Tibial artery (tissue), 4 donors: ENCODE results near the gene SUGP1.
A peak's percentile ranks its signal among the peaks of the same experiment; 100 is the strongest.

Source experiments
- DNase-seq, 2 donors: peaks; one replicate each; pipeline ENCODE4 v3.0.0-alpha.2; 2019
- H3K27ac ChIP-seq, 2 donors: fragments of 200-600 bp; sonication (generic) in 1 of 2; 1 replicate in 1 of 2; 2 replicates in 1 of 2; pipeline ENCODE4 v1.5.1; 2018 to 2019; ENCODE audit warnings: mild to moderate bottlenecking in 1 of 2
- H3K27me3 ChIP-seq, 2 donors: fragments of 200-600 bp; sonication (generic) in 1 of 2; one replicate each; pipeline versions ENCODE4 v1.5.1 to v1.6.0; 2016 to 2019
- H3K36me3 ChIP-seq, 3 donors: fragments of 200-600 bp; sonication (generic) in 2 of 3; one replicate each; pipeline ENCODE4 v1.5.1; 2016 to 2019; ENCODE audit warnings: mild to moderate bottlenecking in 2 of 3
- H3K4me1 ChIP-seq, 4 donors: fragments of 200-600 bp; sonication (generic) in 2 of 4; 1 replicate in 3 of 4; 2 replicates in 1 of 4; pipeline ENCODE4 v1.5.1; 2016 to 2019
- H3K4me3 ChIP-seq, 2 donors: fragments of 200-600 bp; sonication (generic) in 1 of 2; 1 replicate in 1 of 2; 2 replicates in 1 of 2; pipeline ENCODE4 v1.5.1; 2018 to 2019; ENCODE audit warnings: mild to moderate bottlenecking in 2 of 2
- H3K9me3 ChIP-seq, 3 donors: fragments of 200-600 bp; sonication (generic) in 1 of 3; one replicate each; pipeline ENCODE4 v1.5.1; 2016 to 2019
- CTCF ChIP-seq, 2 experiments: fragments of 200-600 bp in 1 of 2; fragments of 450-650 bp in 1 of 2; IDR thresholded peaks; one replicate each; pipeline ENCODE4 v1.5.1; 2017 to 2019; ENCODE audit warnings: antibody characterized with exemption in 2 of 2, mild to moderate bottlenecking in 1 of 2, moderate library complexity in 1 of 2
- intact Hi-C: fragments of 100-400 bp; cut with DNase I; formaldehyde crosslinking; loops from one replicate; pipeline ENCODE4 v1.15.0; 2023; ENCODE audit warnings: low total_unique reads

The SUGP1 gene

GRCh38 chr19:19361075-19361594 is 40.8 kb upstream of the SUGP1 start:
- intact Hi-C loops: no loop called here
- no peaks in the 10 kb centered on the region for H3K9me3 ChIP-seq
- peaks cover 0 to 22% (median 5%) of the 10 kb centered on the region in 4 donors for H3K4me1 ChIP-seq
- peaks cover 7 to 35% (median 21%) of the 10 kb centered on the region in 3 donors for H3K36me3 ChIP-seq
- peak overlapping the region; percentile 23 to 45 for H3K27ac ChIP-seq
- H3K4me3 ChIP-seq: no peak overlapping the region
- TF ChIP-seq CTCF (IDR thresholded peaks at IDR 0.05): peak; percentile 82 to 86
- H3K27me3 ChIP-seq: no peaks in the 10 kb centered on the region
- peak; percentile 83 to 90 for DNase-seq

GRCh38 chr19:19356901-19357566 is 36.7 kb upstream of the SUGP1 start:
- Histone ChIP-seq H3K27me3 (no peaks in the 10 kb centered on the region), H3K36me3 (peaks cover 47 to 76% (median 62%) of the 10 kb centered on the region in 3 donors), H3K9me3 (no peaks in the 10 kb centered on the region), H3K27ac (no peak overlapping the region), H3K4me1 (peaks cover 0 to 10% (median 4%) of the 10 kb centered on the region in 4 donors), H3K4me3 (no peak overlapping the region)
- TF ChIP-seq CTCF (IDR thresholded peaks at IDR 0.05): no peak
- intact Hi-C loops: no loop called here
- no peak for DNase-seq

- Histone ChIP-seq H3K9me3 (no peaks in the 10 kb centered on the region), H3K36me3 (peaks cover 49 to 81% (median 65%) of the 10 kb centered on the region in 3 donors), H3K4me1 (peaks cover 0 to 9% (median 4%) of the 10 kb centered on the region in 4 donors), H3K27ac (no peak overlapping the region), H3K27me3 (no peaks in the 10 kb centered on the region), H3K4me3 (no peak overlapping the region)
- TF ChIP-seq CTCF (IDR thresholded peaks at IDR 0.05): no peak
- DNase-seq: no peak
- intact Hi-C loops: no loop called here
Observed at GRCh38 chr19:19356500-19356899, 36.2 kb upstream of the SUGP1 start.

DNA sequence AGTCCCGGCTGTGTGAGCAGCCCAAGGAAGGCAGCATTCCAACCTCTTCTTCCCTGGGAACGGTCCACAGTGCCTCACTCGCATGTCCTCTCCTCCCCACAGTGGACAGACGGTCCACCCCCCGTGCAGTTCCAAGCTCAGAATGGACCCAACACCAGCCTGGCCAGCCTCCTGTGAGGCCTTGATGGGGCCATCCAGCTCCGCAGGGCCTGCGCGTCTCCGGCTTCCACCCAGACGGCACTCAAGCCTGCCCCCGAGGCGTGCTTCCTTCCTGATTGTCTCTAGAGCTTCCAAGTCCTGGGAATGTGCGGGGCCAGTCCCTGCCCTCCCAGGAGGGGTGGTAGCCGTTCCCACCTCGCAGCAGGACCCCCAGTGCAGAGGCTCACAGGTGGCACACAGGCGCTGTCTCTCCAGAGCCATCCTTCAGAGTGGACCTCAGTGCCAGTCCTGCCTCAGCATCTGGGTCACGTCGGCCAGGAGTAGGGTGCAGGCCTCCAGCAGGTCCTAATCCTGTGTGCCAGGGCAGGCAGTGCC is 35.4 kb upstream of the SUGP1 start:
- Histone ChIP-seq H3K36me3 (peaks cover 56 to 90% (median 73%) of the 10 kb centered on the region in 3 donors), H3K27me3 (no peaks in the 10 kb centered on the region), H3K9me3 (no peaks in the 10 kb centered on the region), H3K27ac (no peak overlapping the region), H3K4me3 (no peak overlapping the region), H3K4me1 (peaks cover 0 to 2% (median under 1%) of the 10 kb centered on the region in 4 donors)
- TF ChIP-seq CTCF (IDR thresholded peaks at IDR 0.05): no peak
- intact Hi-C loops: no loop called here
- DNase-seq: no peak

GRCh38 chr19:19354932-19355331 is 34.6 kb upstream of the SUGP1 start:
- no peak overlapping the region for H3K27ac ChIP-seq
- no peak overlapping the region for H3K4me3 ChIP-seq
- TF ChIP-seq CTCF (IDR thresholded peaks at IDR 0.05): no peak
- no peaks in the 10 kb centered on the region for H3K27me3 ChIP-seq
- peaks cover 60 to 97% (median 81%) of the 10 kb centered on the region in 3 donors for H3K36me3 ChIP-seq
- intact Hi-C loops: no loop called here
- no peaks in the 10 kb centered on the region for H3K4me1 ChIP-seq
- DNase-seq: no peak
- no peaks in the 10 kb centered on the region for H3K9me3 ChIP-seq
